Natural killer cell (primary cell): ENCODE measurements around the gene KRIT1. TPM values are rescaled to one million over a fixed set of nuclear protein-coding genes. Genes with fewer than 3 reads are reported as not detected.

Source experiments
- ATAC-seq, 3 donors: fragments of 150-1000 bp in 2 of 3; fragments of 200-7000 bp in 1 of 3; cut with Tn5 transposase; 1 replicate in 1 of 3; 2 replicates in 2 of 3; pipeline ENCODE4 v1.10.0; 2021; ENCODE audit warnings: mild to moderate bottlenecking in 2 of 3, moderate library complexity in 2 of 3
- DNase-seq, 2 donors: peaks; one replicate each; pipeline versions ENCODE4 v3.0.0 to v3.0.0-alpha.2; 2013 to 2021; ENCODE audit warnings: mixed read lengths in 1 of 2
- H3K27ac ChIP-seq: one replicate; pipeline ENCODE4 v1.5.1; 2013; ENCODE audit warnings: mild to moderate bottlenecking, low read length
- H3K27me3 ChIP-seq: one replicate; pipeline ENCODE4 v1.6.1; 2013; ENCODE audit warnings: low read length; ENCODE audit not compliant: control insufficient read depth, insufficient read depth
- H3K36me3 ChIP-seq: one replicate; pipeline ENCODE4 v1.6.1; 2013; ENCODE audit warnings: low read length; ENCODE audit not compliant: control insufficient read depth, insufficient read depth
- H3K4me1 ChIP-seq: one replicate; pipeline ENCODE4 v1.6.1; 2013; ENCODE audit warnings: low read length; ENCODE audit not compliant: control insufficient read depth, insufficient read depth
- H3K4me3 ChIP-seq: one replicate; pipeline ENCODE4 v1.5.1; 2013; ENCODE audit warnings: low read length
- H3K9me3 ChIP-seq: one replicate; pipeline ENCODE4 v1.6.1; 2013; ENCODE audit warnings: low read length; ENCODE audit not compliant: control insufficient read depth, insufficient read depth
- H3K27ac Mint-ChIP-seq, 2 donors: one replicate each; pipeline ENCODE4 v1.8.0; 2022; ENCODE audit warnings: mild to moderate bottlenecking in 2 of 2, mixed read lengths in 2 of 2, moderate library complexity in 1 of 2
- H3K27me3 Mint-ChIP-seq, 2 donors: one replicate each; pipeline ENCODE4 v1.8.0; 2022; ENCODE audit warnings: low read depth in 2 of 2, mixed read lengths in 2 of 2
- H3K36me3 Mint-ChIP-seq: one replicate; pipeline ENCODE4 v1.8.0; 2022; ENCODE audit warnings: mixed read lengths
- H3K4me1 Mint-ChIP-seq, 2 donors: one replicate each; pipeline ENCODE4 v1.8.0; 2022; ENCODE audit warnings: mixed read lengths in 2 of 2
- H3K4me3 Mint-ChIP-seq: one replicate; pipeline ENCODE4 v1.8.0; 2022; ENCODE audit warnings: mild to moderate bottlenecking, moderate library complexity, mixed read lengths
- H3K9me3 Mint-ChIP-seq, 2 donors: one replicate each; pipeline ENCODE4 v1.8.0; 2022; ENCODE audit warnings: mixed read lengths in 2 of 2
- WGBS: methylation state at CpG from one replicate; pipeline ENCODE4 v1.1.7; 2013; ENCODE audit warnings: missing lambda C conversion rate; ENCODE audit not compliant: insufficient coverage; 5-methylcytosine and 5-hydroxymethylcytosine counted together
- intact Hi-C: fragments of 100-400 bp; cut with micrococcal nuclease; formaldehyde crosslinking; loops from one replicate; pipeline ENCODE4 v1.14.2; 2022
- total RNA-seq, 4 donors: library from RNA; stranded (reverse); fragments of 120-200 nt in 1 of 4; gene quantifications; one replicate each; pipeline versions ENCODE4 v1.2.3 to v1.2.4, GENCODE V29; 2013 to 2022
- TF ChIP-seq, protein P1 (sequence below): fragments of 200-600 bp; IDR thresholded peaks from one replicate; pipeline ENCODE4 v1.8.0; 2022; ENCODE audit warnings: antibody characterized with exemption

KRIT1 gene
- total RNA-seq, 3 donors from 2014 or later (not counting 1 experiment from before 2014, with no cell fraction given): 55.4 to 76.7 (median 62.6) TPM

DNA sequence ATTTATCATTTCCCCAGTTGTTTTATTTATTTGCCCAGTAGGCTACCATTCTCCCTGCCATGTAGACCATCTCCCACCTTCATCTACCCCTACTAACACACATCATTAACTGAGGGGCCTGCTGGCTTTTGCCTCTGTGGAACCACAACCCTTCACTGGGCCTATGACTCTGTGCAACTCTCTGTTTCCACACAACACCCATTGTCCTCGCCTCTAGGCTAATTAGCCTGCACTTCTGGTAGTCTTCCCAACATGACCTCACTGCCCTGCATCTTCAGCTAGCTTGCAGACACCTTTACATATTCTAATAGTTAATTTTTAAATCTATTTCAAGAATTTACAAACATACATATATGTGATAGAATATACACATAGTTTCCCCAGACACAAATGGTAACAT is 7.5 kb upstream of the KRIT1 start:
- Mint-ChIP-seq H3K36me3 (no peaks in the 10 kb centered on the region), H3K27me3 (no peaks in the 10 kb centered on the region), H3K9me3 (peaks cover 0 to 3% of the 10 kb centered on the region in 2 donors), H3K27ac (no peak overlapping the region), H3K4me1 (peaks cover 33 to 35% of the 10 kb centered on the region in 2 donors), H3K4me3 (no peak overlapping the region)
- H3K27me3 ChIP-seq: no peaks in the 10 kb centered on the region
- TF ChIP-seq, protein P1, sequence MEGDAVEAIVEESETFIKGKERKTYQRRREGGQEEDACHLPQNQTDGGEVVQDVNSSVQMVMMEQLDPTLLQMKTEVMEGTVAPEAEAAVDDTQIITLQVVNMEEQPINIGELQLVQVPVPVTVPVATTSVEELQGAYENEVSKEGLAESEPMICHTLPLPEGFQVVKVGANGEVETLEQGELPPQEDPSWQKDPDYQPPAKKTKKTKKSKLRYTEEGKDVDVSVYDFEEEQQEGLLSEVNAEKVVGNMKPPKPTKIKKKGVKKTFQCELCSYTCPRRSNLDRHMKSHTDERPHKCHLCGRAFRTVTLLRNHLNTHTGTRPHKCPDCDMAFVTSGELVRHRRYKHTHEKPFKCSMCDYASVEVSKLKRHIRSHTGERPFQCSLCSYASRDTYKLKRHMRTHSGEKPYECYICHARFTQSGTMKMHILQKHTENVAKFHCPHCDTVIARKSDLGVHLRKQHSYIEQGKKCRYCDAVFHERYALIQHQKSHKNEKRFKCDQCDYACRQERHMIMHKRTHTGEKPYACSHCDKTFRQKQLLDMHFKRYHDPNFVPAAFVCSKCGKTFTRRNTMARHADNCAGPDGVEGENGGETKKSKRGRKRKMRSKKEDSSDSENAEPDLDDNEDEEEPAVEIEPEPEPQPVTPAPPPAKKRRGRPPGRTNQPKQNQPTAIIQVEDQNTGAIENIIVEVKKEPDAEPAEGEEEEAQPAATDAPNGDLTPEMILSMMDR: no peak
- H3K9me3 ChIP-seq: no peaks in the 10 kb centered on the region
- intact Hi-C loops: no loop called here
- no peaks in the 10 kb centered on the region for H3K4me1 ChIP-seq
- DNase-seq: no peak
- H3K4me3 ChIP-seq: no peak overlapping the region
- no peaks in the 10 kb centered on the region for H3K36me3 ChIP-seq
- no peak for ATAC-seq
- H3K27ac ChIP-seq: no peak overlapping the region
- WGBS: 100% methylated on average over 1 of the region's 1 CpG

DNA sequence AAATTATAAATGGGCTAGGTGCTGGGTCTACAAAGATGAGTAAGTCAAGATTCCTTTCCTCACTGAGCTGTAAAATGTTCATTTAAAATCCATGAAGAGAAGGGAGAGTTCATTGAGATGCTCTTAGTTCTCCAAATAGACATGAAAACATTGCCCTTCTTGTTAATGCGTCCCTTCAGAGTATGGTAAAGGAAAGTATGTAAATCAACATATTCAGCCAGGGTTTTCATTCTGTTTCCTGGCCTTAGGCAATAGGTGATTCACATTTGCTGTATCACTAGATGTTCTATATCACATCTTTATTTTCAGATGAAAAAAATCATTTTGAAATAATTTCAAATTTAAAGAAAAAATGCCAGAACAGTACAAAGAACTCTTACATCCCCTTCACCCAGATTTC is 5.5 kb upstream of the KRIT1 start:
- H3K9me3 ChIP-seq: no peaks in the 10 kb centered on the region
- H3K36me3 ChIP-seq: no peaks in the 10 kb centered on the region
- intact Hi-C loops: no loop called here
- H3K27ac Mint-ChIP-seq: no peak overlapping the region
- H3K4me3 ChIP-seq: no peak overlapping the region
- H3K36me3 Mint-ChIP-seq: no peaks in the 10 kb centered on the region
- DNase-seq (no peak), ATAC-seq (no peak)
- WGBS: no CpG with 5 or more reads among the region's 1 CpG
- TF ChIP-seq, protein P1: no peak
- H3K27me3 ChIP-seq: no peaks in the 10 kb centered on the region
- peaks cover 7% of the 10 kb centered on the region for H3K4me1 ChIP-seq
- no peaks in the 10 kb centered on the region for H3K27me3 Mint-ChIP-seq
- H3K9me3 Mint-ChIP-seq: peaks cover 0 to 3% of the 10 kb centered on the region in 2 donors
- H3K4me3 Mint-ChIP-seq: no peak overlapping the region
- H3K27ac ChIP-seq: no peak overlapping the region
- peaks cover 42 to 53% of the 10 kb centered on the region in 2 donors for H3K4me1 Mint-ChIP-seq

DNA sequence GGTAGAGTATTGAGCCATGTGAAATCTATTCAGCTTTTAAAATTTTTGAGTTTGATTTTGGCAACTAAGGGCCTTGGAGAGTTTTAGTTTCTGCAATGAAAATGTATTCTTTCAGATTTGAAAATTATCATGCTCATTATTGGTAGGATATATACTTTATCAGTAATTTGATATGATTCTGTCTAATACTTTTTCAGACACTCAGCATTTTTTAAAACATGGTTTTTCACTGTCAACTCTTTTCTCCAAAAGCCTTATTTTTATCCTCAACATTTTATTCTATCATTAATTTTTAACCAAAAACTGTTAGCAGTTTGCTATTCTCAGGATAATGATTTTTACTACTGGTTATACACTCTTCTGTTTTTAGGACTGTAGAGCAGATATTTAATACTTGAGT is 4.9 kb upstream of the KRIT1 start:
- ATAC-seq: no peak
- Mint-ChIP-seq H3K9me3 (peaks cover 0 to 3% of the 10 kb centered on the region in 2 donors), H3K36me3 (no peaks in the 10 kb centered on the region), H3K4me1 (peaks cover 40 to 51% of the 10 kb centered on the region in 2 donors), H3K4me3 (no peak overlapping the region), H3K27me3 (no peaks in the 10 kb centered on the region), H3K27ac (no peak overlapping the region)
- intact Hi-C loops: no loop called here
- no peaks in the 10 kb centered on the region for H3K9me3 ChIP-seq
- no peaks in the 10 kb centered on the region for H3K36me3 ChIP-seq
- no peak overlapping the region for H3K27ac ChIP-seq
- H3K27me3 ChIP-seq: no peaks in the 10 kb centered on the region
- DNase-seq: no peak
- TF ChIP-seq, protein P1: no peak
- peaks cover 7% of the 10 kb centered on the region for H3K4me1 ChIP-seq
- no peak overlapping the region for H3K4me3 ChIP-seq
